Glutamatergic neuron (in vitro differentiated cells): ENCODE measurements around the gene FNIP1. TPM values are rescaled to one million over a fixed set of nuclear protein-coding genes. Genes with fewer than 3 reads are reported as not detected.

ENCODE experiments used
- DNase-seq: peaks from one replicate; pipeline ENCODE4 v3.0.0; 2022
- H3K27ac Mint-ChIP-seq: one replicate; pipeline ENCODE4 v1.8.0; 2020; ENCODE audit warnings: mild to moderate bottlenecking, mixed read lengths, inconsistent platforms; ENCODE audit not compliant: unreplicated experiment
- H3K27me3 Mint-ChIP-seq: one replicate; pipeline ENCODE4 v1.8.0; 2020; ENCODE audit warnings: mild to moderate bottlenecking, moderate library complexity, mixed read lengths, inconsistent platforms; ENCODE audit not compliant: unreplicated experiment
- H3K36me3 Mint-ChIP-seq: one replicate; pipeline ENCODE4 v1.8.0; 2020; ENCODE audit warnings: mild to moderate bottlenecking, mixed read lengths, inconsistent platforms; ENCODE audit not compliant: unreplicated experiment
- H3K4me1 Mint-ChIP-seq: one replicate; pipeline ENCODE4 v1.8.0; 2020; ENCODE audit warnings: mild to moderate bottlenecking, low read depth, mixed read lengths, inconsistent platforms; ENCODE audit not compliant: unreplicated experiment
- H3K4me3 Mint-ChIP-seq: one replicate; pipeline ENCODE4 v1.8.0; 2020; ENCODE audit warnings: mild to moderate bottlenecking, mixed read lengths, inconsistent platforms; ENCODE audit not compliant: unreplicated experiment
- H3K9me3 Mint-ChIP-seq: one replicate; pipeline ENCODE4 v1.8.0; 2020; ENCODE audit warnings: mild to moderate bottlenecking, moderate library complexity, mixed read lengths, inconsistent platforms; ENCODE audit not compliant: unreplicated experiment
- total RNA-seq: library from RNA; stranded (reverse); fragmentation: NEBNext Ultra II Directional; extraction: Animal tissue kit (Norgen Biotek cat#: 25700); gene quantifications from one replicate; pipeline ENCODE4 v1.2.1, GENCODE V29; 2021; ENCODE audit not compliant: unreplicated experiment
- TF ChIP-seq, protein P1 (sequence below): fragments of 200-600 bp; sonication (generic); IDR thresholded peaks from one replicate; pipeline ENCODE4 v1.5.0; 2021; ENCODE audit not compliant: partially characterized antibody, unreplicated experiment

Gene FNIP1
- total RNA-seq, 1 donor from 2014 or later, result 23.2 TPM

GRCh38 chr5:131637694-131638093 lies 159.1 kb downstream of the FNIP1 start:
- TF ChIP-seq, protein P1, sequence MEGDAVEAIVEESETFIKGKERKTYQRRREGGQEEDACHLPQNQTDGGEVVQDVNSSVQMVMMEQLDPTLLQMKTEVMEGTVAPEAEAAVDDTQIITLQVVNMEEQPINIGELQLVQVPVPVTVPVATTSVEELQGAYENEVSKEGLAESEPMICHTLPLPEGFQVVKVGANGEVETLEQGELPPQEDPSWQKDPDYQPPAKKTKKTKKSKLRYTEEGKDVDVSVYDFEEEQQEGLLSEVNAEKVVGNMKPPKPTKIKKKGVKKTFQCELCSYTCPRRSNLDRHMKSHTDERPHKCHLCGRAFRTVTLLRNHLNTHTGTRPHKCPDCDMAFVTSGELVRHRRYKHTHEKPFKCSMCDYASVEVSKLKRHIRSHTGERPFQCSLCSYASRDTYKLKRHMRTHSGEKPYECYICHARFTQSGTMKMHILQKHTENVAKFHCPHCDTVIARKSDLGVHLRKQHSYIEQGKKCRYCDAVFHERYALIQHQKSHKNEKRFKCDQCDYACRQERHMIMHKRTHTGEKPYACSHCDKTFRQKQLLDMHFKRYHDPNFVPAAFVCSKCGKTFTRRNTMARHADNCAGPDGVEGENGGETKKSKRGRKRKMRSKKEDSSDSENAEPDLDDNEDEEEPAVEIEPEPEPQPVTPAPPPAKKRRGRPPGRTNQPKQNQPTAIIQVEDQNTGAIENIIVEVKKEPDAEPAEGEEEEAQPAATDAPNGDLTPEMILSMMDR, result no peak
- Mint-ChIP-seq H3K9me3 (peaks cover 12% of the 10 kb centered on the region), H3K4me3 (no peak overlapping the region), H3K27ac (no peak overlapping the region), H3K4me1 (peaks cover 11% of the 10 kb centered on the region), H3K27me3 (peaks cover 7% of the 10 kb centered on the region), H3K36me3 (no peaks in the 10 kb centered on the region)
- DNase-seq, result no peak

GRCh38 chr5:131635684-131636572 lies 160.9 kb downstream of the FNIP1 start:
- peaks cover 11% of the 10 kb centered on the region for H3K4me1 Mint-ChIP-seq
- peak overlapping the region; percentile 96 for H3K27ac Mint-ChIP-seq
- peaks cover 7% of the 10 kb centered on the region for H3K27me3 Mint-ChIP-seq
- no peak for DNase-seq
- no peaks in the 10 kb centered on the region for H3K36me3 Mint-ChIP-seq
- H3K9me3 Mint-ChIP-seq, result peaks cover 12% of the 10 kb centered on the region
- H3K4me3 Mint-ChIP-seq, result peak overlapping the region; percentile 98
- TF ChIP-seq, protein P1, result no peak

DNA sequence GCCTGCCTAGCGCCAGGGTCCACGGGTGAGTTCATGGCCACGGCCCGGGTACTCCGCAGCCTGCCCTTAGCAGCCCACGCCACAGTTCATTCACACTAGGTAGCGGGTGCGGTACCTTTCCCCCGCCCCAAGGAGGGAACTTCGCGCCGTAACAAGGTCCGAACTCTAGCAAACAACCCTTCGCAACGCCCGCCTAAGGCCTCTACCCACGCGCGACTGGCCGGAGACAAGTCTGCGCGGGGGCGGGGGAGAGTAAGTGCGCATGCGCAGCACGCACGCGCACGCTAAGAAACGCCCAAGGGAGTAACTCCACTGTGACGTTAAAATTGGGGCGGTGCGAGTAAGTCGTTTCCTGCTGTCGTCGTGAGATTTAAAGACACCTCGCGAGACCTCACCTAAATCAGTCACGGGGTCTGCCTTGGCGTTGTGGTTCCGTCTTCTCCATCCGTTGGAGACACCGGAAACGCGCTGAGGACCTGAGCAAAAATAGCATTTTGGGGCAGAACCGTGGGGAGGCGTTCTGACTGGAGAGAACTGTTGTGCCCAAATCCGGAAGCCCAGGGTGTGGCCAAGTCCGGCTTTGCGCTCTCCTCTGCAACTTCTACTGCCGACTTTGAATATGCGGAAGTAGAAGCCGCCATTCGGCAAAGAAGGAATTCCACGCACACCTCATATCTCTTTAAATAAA lies 161.7 kb downstream of the FNIP1 start, which contains the start of gene RAPGEF6:
RAPGEF6 (minus strand) TSS at position 234 of the 688 bp plus-strand sequence; CDS start at position 35, 199 bp downstream.
- H3K4me3 Mint-ChIP-seq, result peak within 1 kb of the TSS; percentile 98
- H3K36me3 Mint-ChIP-seq, result no peaks in the 10 kb centered on the region
- DNase-seq, result peak; percentile 90
- peaks cover 7% of the 10 kb centered on the region for H3K27me3 Mint-ChIP-seq
- peak within 1 kb of the TSS; percentile 96 for H3K27ac Mint-ChIP-seq
- peaks cover 11% of the 10 kb centered on the region for H3K4me1 Mint-ChIP-seq
- H3K9me3 Mint-ChIP-seq, result peaks cover 12% of the 10 kb centered on the region
- TF ChIP-seq, protein P1, result peak; percentile 26

DNA sequence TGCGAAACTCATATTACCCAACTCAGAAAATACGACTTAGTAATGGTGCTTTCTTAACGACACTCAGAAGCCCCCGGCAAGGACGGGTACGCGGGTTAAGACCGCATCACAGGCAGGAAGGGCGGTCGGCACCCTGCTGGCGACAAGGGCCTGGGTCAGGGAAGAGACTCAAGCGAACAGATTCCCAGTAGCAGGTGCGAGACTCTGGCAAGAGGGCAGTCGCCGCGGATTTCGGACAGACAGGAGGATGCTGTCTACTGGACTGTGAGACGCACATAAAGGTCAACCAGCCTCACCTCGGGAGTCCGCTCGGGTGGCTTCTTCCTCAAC lies 162.2 kb downstream of the FNIP1 start:
- H3K4me1 Mint-ChIP-seq, result peaks cover 11% of the 10 kb centered on the region

More for the DNA sequence above, 162.2 kb downstream of the FNIP1 start:
- peak overlapping the region; percentile 96 for H3K27ac Mint-ChIP-seq
- H3K9me3 Mint-ChIP-seq, result peaks cover 12% of the 10 kb centered on the region
- H3K36me3 Mint-ChIP-seq, result no peaks in the 10 kb centered on the region
- DNase-seq, result peak; percentile 76
- H3K4me3 Mint-ChIP-seq, result peak overlapping the region; percentile 98
- TF ChIP-seq, protein P1, result no peak
- H3K27me3 Mint-ChIP-seq, result peaks cover 7% of the 10 kb centered on the region
